ENCODE data around the gene MAN1A2. TPM values are rescaled to one million over a fixed set of nuclear protein-coding genes. Genes with fewer than 3 reads are reported as not detected.

Gene MAN1A2
- total RNA-seq, 1 experiment from 2014 or later: 38.1 TPM

- Histone ChIP-seq H3K79me2 (ENCODE audit: insufficient read depth, low read length) (no peaks in the 10 kb centered on the region), H3K4me3 (replicated peaks in 1 of 2; ENCODE audit: low read depth in 1 of 2, low read length in 2 of 2) (no peak overlapping the region), H3K27ac (ENCODE audit: low read depth, low read length) (no peak overlapping the region), H3K9me2 (ENCODE audit: insufficient read depth) (no peaks in the 10 kb centered on the region), H3K4me2 (ENCODE audit: low read length) (no peak overlapping the region), H3K9me3 (ENCODE audit: control insufficient read depth in 1 of 2, insufficient read depth in 1 of 2, low read depth in 1 of 2, low read length in 2 of 2) (no peaks in the 10 kb centered on the region), H3K4me1 (ENCODE audit: control insufficient read depth in 1 of 2, insufficient read depth in 2 of 2, low read length in 2 of 2) (no peaks in the 10 kb centered on the region), H3K27me3 (ENCODE audit: insufficient read depth, low read length) (no peaks in the 10 kb centered on the region), H3K9ac (ENCODE audit: low read length) (no peak overlapping the region), H3K36me3 (ENCODE audit: control insufficient read depth in 1 of 2, insufficient read depth in 2 of 2, low read length in 2 of 2) (no peaks in the 10 kb centered on the region), H2AFZ (ENCODE audit: low read depth, low read length, poor library complexity, severe bottlenecking) (no peak overlapping the region), H4K20me1 (ENCODE audit: insufficient read depth) (no peaks in the 10 kb centered on the region)
- intact Hi-C loops (cut with micrococcal nuclease): no loop called here
- ChIA-PET POLR2A (no interaction called here), RAD21 (ENCODE audit: low non-redundant PET in 1 of 2, low total read pairs in 2 of 2, uncharacterized antibody in 2 of 2, unreplicated experiment in 2 of 2) (no interaction called here), CTCF (no interaction called here)
- BruUV-seq (replicated peaks): no TSS peak
- DNase-seq (ENCODE audit: low read depth, low spot score) (no peak), ATAC-seq (no peak)
- TF ChIP-seq, protein P1, sequence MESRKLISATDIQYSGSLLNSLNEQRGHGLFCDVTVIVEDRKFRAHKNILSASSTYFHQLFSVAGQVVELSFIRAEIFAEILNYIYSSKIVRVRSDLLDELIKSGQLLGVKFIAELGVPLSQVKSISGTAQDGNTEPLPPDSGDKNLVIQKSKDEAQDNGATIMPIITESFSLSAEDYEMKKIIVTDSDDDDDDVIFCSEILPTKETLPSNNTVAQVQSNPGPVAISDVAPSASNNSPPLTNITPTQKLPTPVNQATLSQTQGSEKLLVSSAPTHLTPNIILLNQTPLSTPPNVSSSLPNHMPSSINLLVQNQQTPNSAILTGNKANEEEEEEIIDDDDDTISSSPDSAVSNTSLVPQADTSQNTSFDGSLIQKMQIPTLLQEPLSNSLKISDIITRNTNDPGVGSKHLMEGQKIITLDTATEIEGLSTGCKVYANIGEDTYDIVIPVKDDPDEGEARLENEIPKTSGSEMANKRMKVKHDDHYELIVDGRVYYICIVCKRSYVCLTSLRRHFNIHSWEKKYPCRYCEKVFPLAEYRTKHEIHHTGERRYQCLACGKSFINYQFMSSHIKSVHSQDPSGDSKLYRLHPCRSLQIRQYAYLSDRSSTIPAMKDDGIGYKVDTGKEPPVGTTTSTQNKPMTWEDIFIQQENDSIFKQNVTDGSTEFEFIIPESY (IDR thresholded peaks at IDR 0.05; ENCODE audit: extremely low read depth, insufficient replicate concordance, low read length): no peak
- TF ChIP-seq SRF (IDR thresholded peaks at IDR 0.05; ENCODE audit: low read depth) (no peak), ATF3 (IDR thresholded peaks at IDR 0.05) (no peak), EZH2phosphoT487 (IDR thresholded peaks at IDR 0.05; ENCODE audit: borderline replicate concordance) (no peak), SIN3A (IDR thresholded peaks at IDR 0.05; ENCODE audit: low read depth) (no peak), JUND (IDR thresholded peaks at IDR 0.05) (no peak), CEBPB (IDR thresholded peaks at IDR 0.05; ENCODE audit: low read depth) (no peak), ZFX (IDR thresholded peaks at IDR 0.05) (no peak), TCF7L2 (IDR thresholded peaks at IDR 0.05; ENCODE audit: borderline replicate concordance, extremely low read depth, insufficient read depth, insufficient read length) (no peak), YY1 (IDR thresholded peaks at IDR 0.05; ENCODE audit: extremely low read depth, insufficient replicate concordance, low read depth, low read length) (no peak), EZH2 (IDR thresholded peaks at IDR 0.05) (no peak), SP1 (IDR thresholded peaks at IDR 0.05; ENCODE audit: low read depth) (no peak), REST (IDR thresholded peaks at IDR 0.05; ENCODE audit: low read depth) (no peak)
Observed at GRCh38 chr1:117555806-117556205, 188.6 kb downstream of the MAN1A2 start.

All from HCT116 (cell line).